Uterus (tissue), 4 donors: ENCODE measurements around the gene TDRD1. TPM values are rescaled to one million over a fixed set of nuclear protein-coding genes. Genes with fewer than 3 reads are reported as not detected.

ENCODE experiments used
- DNase-seq, 2 donors: peaks; one replicate each; pipeline ENCODE4 v3.0.0-alpha.2; 2019 to 2020
- H3K27ac ChIP-seq, 2 donors: fragments of 200-600 bp; sonication (generic); 1 replicate in 1 of 2; 2 replicates in 1 of 2; pipeline ENCODE4 v1.5.1; 2016 to 2018
- H3K27me3 ChIP-seq, 2 donors: fragments of 200-600 bp; sonication (generic); one replicate each; pipeline ENCODE4 v1.5.1; 2018 to 2019; ENCODE audit warnings: control low read depth in 1 of 2
- H3K36me3 ChIP-seq, 2 donors: fragments of 200-600 bp; sonication (generic); one replicate each; pipeline ENCODE4 v1.5.1; 2019; ENCODE audit warnings: control low read depth in 1 of 2
- H3K4me1 ChIP-seq, 2 donors: fragments of 200-600 bp; sonication (generic); one replicate each; pipeline ENCODE4 v1.5.1; 2018 to 2019; ENCODE audit warnings: control low read depth in 1 of 2
- H3K4me3 ChIP-seq, 2 donors: fragments of 200-600 bp; sonication (generic); 1 replicate in 1 of 2; 2 replicates in 1 of 2; pipeline ENCODE4 v1.5.1; 2018 to 2019; ENCODE audit warnings: mild to moderate bottlenecking in 1 of 2
- H3K9me3 ChIP-seq, 2 donors: fragments of 200-600 bp; sonication (generic); one replicate each; pipeline ENCODE4 v1.5.1; 2019; ENCODE audit warnings: control low read depth in 1 of 2
- POLR2A ChIP-seq, 2 donors: fragments of 450-650 bp; IDR thresholded peaks; one replicate each; pipeline ENCODE4 v1.6.1; 2016; ENCODE audit warnings: antibody characterized with exemption in 2 of 2, mild to moderate bottlenecking in 1 of 2, moderate library complexity in 1 of 2
- intact Hi-C: fragments of 100-400 bp; cut with DNase I; formaldehyde crosslinking; loops from one replicate; pipeline ENCODE4 v1.15.1; 2023; ENCODE audit warnings: low total_unique reads
- total RNA-seq, 4 donors: library from RNA; depleted of rRNA in 3 of 4; stranded (reverse); fragments of >200 nt in 3 of 4; gene quantifications; one replicate each; pipeline versions ENCODE4 v1.1.0 to v1.2.4, GENCODE V29; 2014 to 2023
- TF ChIP-seq, protein P1 (sequence below), 4 experiments: fragments of 200-600 bp in 2 of 4; fragments of 450-650 bp in 2 of 4; sonication (generic) in 2 of 4; IDR thresholded peaks; one replicate each; pipeline ENCODE4 v1.5.1; 2016 to 2019; ENCODE audit warnings: antibody characterized with exemption in 4 of 4, mild to moderate bottlenecking in 2 of 4, moderate library complexity in 1 of 4
- donor health status: DM: yes; HTN: yes; CAD: no.

TDRD1 gene
- total RNA-seq, 4 donors from 2014 or later, result 0.49 to 1.5 TPM; not detected in 2

GRCh38 chr10:114207349-114207748, 28.2 kb downstream of the TDRD1 start:
- Histone ChIP-seq H3K36me3 (no peaks in the 10 kb centered on the region), H3K9me3 (no peaks in the 10 kb centered on the region), H3K4me3 (no peak overlapping the region), H3K4me1 (no peaks in the 10 kb centered on the region), H3K27me3 (no peaks in the 10 kb centered on the region), H3K27ac (no peak overlapping the region)
- no peak for TF ChIP-seq POLR2A (IDR thresholded peaks at IDR 0.05)
- TF ChIP-seq, protein P1, sequence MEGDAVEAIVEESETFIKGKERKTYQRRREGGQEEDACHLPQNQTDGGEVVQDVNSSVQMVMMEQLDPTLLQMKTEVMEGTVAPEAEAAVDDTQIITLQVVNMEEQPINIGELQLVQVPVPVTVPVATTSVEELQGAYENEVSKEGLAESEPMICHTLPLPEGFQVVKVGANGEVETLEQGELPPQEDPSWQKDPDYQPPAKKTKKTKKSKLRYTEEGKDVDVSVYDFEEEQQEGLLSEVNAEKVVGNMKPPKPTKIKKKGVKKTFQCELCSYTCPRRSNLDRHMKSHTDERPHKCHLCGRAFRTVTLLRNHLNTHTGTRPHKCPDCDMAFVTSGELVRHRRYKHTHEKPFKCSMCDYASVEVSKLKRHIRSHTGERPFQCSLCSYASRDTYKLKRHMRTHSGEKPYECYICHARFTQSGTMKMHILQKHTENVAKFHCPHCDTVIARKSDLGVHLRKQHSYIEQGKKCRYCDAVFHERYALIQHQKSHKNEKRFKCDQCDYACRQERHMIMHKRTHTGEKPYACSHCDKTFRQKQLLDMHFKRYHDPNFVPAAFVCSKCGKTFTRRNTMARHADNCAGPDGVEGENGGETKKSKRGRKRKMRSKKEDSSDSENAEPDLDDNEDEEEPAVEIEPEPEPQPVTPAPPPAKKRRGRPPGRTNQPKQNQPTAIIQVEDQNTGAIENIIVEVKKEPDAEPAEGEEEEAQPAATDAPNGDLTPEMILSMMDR (IDR thresholded peaks at IDR 0.05), result no peak
- no peak for DNase-seq
- intact Hi-C loops, result no loop called here

DNA sequence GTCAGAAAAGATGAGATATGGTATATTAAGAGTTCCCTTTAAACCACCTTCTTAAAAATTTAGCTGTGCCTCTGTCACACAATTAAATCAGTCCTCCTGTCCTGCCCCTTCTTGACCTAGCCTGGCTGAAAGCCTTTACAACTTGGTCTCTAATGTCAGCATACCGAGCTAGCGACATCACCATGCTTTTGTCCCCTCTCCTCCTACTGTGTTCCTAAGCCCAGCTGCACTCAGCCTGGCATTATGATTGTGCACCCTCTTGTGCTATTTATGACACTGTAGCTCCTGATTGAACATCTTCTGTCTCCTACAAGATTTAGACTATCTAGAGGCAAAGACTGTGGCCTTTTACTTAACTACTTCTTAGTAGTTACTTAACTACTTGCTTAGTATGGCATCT, 29.2 kb downstream of the TDRD1 start:
- Histone ChIP-seq H3K36me3 (no peaks in the 10 kb centered on the region), H3K27ac (no peak overlapping the region), H3K4me1 (no peaks in the 10 kb centered on the region), H3K9me3 (no peaks in the 10 kb centered on the region), H3K27me3 (no peaks in the 10 kb centered on the region), H3K4me3 (no peak overlapping the region)
- intact Hi-C loops, result no loop called here
- TF ChIP-seq POLR2A (IDR thresholded peaks at IDR 0.05), result no peak
- TF ChIP-seq, protein P1 (IDR thresholded peaks at IDR 0.05), result no peak
- no peak for DNase-seq

- intact Hi-C loops, result no loop called here
- H3K4me3 ChIP-seq, result no peak overlapping the region
- no peak overlapping the region for H3K27ac ChIP-seq
- no peaks in the 10 kb centered on the region for H3K27me3 ChIP-seq
- TF ChIP-seq, protein P1 (IDR thresholded peaks at IDR 0.05), result no peak
- no peak for TF ChIP-seq POLR2A (IDR thresholded peaks at IDR 0.05)
- no peaks in the 10 kb centered on the region for H3K4me1 ChIP-seq
- H3K9me3 ChIP-seq, result no peaks in the 10 kb centered on the region
- no peak for DNase-seq
- H3K36me3 ChIP-seq, result no peaks in the 10 kb centered on the region
These were observed 33.0 kb downstream of the TDRD1 start for GRCh38 chr10:114212153-114212552.

DNA sequence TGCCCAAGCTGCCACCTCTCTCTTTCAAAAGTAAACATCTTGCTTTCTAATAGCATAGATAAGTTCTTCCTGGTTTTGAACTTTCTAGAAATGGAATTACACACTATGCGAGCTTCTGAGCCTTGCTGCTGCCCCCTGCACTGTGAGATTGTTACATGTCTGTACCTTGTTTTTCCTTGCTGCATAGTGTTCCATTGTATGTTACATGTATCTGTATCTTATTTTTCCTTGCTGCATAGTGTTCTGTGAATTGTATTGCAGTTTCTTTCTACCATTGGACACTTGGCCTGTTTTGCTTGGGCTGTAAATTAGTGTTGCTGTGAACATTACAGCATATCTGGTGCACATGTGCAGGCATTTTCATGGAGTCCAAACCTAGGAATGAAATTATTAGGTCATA, 35.9 kb downstream of the TDRD1 start:
- no peaks in the 10 kb centered on the region for H3K27me3 ChIP-seq
- H3K4me1 ChIP-seq, result no peaks in the 10 kb centered on the region
- no peak for DNase-seq
- no peak overlapping the region for H3K4me3 ChIP-seq
- H3K36me3 ChIP-seq, result peaks cover 0 to 2% of the 10 kb centered on the region in 2 donors
- no peaks in the 10 kb centered on the region for H3K9me3 ChIP-seq
- intact Hi-C loops, result no loop called here
- no peak for TF ChIP-seq POLR2A (IDR thresholded peaks at IDR 0.05)
- TF ChIP-seq, protein P1 (IDR thresholded peaks at IDR 0.05), result no peak
- H3K27ac ChIP-seq, result no peak overlapping the region

GRCh38 chr10:114220281-114220680, 41.1 kb downstream of the TDRD1 start:
- intact Hi-C loops, result no loop called here
- TF ChIP-seq POLR2A (IDR thresholded peaks at IDR 0.05), result no peak
- TF ChIP-seq, protein P1 (IDR thresholded peaks at IDR 0.05), result no peak

More at GRCh38 chr10:114220281-114220680, 41.1 kb downstream of the TDRD1 start:
- Histone ChIP-seq H3K4me3 (no peak overlapping the region), H3K27ac (no peak overlapping the region), H3K36me3 (peaks cover 0 to 2% of the 10 kb centered on the region in 2 donors), H3K4me1 (no peaks in the 10 kb centered on the region), H3K9me3 (no peaks in the 10 kb centered on the region), H3K27me3 (no peaks in the 10 kb centered on the region)
- DNase-seq, result no peak
